ENCODE data around the gene GRM7. TPM values are rescaled to one million over a fixed set of nuclear protein-coding genes. Genes with fewer than 3 reads are reported as not detected.

Gene GRM7
- total RNA-seq = not detected in 2 replicates

GRCh38 chr3:6860954-6861624 is at the start of gene GRM7:
TSS of gene GRM7 (plus strand) at chr3:6861115.

